Uterine smooth muscle cell (primary cell): ENCODE measurements around the gene NPR1. TPM values are rescaled to one million over a fixed set of nuclear protein-coding genes. Genes with fewer than 3 reads are reported as not detected.

Experiments used
- total RNA-seq: library from RNA; depleted of rRNA; stranded (reverse); fragments of >200 nt; gene quantifications from 2 replicates; pipeline ENCODE4 v1.2.3, GENCODE V29; 2014

The NPR1 gene
- total RNA-seq = 1.1 and 4.1 TPM in 2 replicates

DNA sequence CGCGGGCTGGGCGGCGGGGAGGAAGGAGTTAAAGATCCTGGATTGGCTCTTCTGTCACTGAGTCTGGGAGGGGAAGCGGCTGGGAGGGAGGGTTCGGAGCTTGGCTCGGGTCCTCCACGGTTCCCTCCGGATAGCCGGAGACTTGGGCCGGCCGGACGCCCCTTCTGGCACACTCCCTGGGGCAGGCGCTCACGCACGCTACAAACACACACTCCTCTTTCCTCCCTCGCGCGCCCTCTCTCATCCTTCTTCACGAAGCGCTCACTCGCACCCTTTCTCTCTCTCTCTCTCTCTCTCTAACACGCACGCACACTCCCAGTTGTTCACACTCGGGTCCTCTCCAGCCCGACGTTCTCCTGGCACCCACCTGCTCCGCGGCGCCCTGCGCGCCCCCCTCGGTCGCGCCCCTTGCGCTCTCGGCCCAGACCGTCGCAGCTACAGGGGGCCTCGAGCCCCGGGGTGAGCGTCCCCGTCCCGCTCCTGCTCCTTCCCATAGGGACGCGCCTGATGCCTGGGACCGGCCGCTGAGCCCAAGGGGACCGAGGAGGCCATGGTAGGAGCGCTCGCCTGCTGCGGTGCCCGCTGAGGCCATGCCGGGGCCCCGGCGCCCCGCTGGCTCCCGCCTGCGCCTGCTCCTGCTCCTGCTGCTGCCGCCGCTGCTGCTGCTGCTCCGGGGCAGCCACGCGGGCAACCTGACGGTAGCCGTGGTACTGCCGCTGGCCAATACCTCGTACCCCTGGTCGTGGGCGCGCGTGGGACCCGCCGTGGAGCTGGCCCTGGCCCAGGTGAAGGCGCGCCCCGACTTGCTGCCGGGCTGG is at the start of gene NPR1:
NPR1 (plus strand) TSS at position 170 of the 818 bp plus-strand sequence; CDS start at position 591, 421 bp downstream.

GRCh38 chr1:153633754-153634665 is 44.5 kb upstream of the NPR1 start, which contains the start of gene CHTOP:
CHTOP (plus strand) TSS chr1:153634066; CDS start chr1:153636589, 2,523 bp downstream.

DNA sequence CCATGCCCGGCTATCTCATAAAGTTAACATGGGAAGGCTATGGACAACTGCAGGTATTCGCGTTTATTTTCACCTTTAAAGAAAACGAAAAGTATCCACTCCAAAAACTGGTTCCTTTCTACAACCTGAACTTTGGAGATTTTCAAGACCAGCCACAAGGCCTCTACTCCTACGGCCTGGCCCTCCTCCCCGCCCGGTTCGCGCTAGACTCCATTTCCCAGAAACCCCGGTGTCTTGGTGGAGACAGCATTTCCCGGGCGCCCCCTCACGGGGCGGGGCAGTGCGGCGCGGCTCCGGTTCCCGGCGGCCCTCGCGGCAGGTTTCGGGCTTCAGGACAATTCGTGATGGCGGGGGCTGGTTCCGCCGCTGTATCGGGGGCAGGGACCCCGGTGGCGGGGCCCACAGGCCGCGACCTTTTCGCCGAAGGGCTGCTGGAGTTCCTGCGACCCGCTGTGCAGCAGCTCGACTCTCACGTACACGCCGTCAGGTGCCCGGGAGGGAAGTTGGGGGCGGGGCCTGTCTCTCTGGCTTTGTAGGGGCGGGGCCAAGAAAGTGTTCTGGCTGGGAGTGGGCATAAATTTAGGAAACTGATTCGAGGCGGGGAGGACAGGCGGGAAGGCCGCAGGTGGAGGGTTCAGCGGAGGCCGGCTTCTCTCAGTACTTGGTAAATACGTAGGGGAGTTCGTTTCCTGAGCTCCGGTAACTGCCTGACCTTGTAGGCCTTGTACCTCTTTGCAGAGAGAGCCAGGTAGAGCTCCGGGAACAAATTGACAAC is 19.9 kb upstream of the NPR1 start, which contains the start of gene SNAPIN:
SNAPIN (plus strand) TSS at position 304 of the 775 bp plus-strand sequence; CDS start at position 345, 41 bp downstream.

GRCh38 chr1:153670859-153671627 is 7.4 kb upstream of the NPR1 start, which contains the start of gene ILF2:
ILF2 (minus strand) TSS chr1:153670993; CDS start chr1:153670922, 71 bp downstream.

DNA sequence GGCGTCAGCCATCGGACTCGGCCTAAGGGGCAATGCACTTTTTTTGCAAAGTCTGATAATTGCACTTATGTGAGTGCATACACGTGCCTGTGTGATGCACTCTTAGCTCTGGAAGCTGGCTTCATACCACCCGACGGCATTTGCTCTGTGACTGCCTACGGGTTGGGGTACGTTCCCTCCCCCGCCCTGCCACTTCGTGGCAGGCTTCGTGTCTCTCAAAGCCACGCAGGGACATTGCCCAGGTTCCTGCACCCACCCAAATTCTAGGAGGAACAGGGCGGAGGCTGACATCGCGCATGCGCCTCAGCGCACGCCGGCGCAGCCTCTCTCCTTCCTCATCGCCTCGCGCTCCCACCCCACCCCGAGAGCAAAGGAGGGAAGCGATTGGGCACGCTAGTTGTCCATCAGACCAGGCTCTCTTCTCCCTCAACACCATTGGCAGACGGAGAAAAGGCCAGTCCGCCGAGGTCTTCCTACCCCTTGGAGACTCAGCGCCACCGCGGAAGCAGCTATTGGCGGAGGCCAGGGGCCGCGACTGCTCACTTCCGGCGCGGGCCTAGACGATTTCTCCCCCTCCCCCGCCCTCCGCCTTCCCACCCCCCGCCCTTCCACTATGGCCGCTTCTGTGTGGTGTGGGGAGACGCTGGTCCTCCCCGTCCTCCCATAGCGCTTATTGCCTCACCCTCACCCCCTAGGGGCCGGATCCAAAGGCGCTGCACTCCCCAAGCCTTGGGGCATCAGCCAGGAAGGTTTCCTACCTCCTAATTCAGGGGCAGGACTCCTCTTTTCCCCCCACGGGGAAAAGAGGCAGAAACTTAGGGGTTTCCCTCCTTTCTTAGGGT is 49.2 kb downstream of the NPR1 start, which contains the start of gene INTS3:
INTS3 (plus strand) TSS at position 588 of the 842 bp plus-strand sequence. CDS start 585 bp downstream, outside the sequence.

Other genes starting within 250 kb of the NPR1 start
- not detected in 2 replicates for gene S100A7, start 218.0 kb upstream of the NPR1 start, total RNA-seq
- 1,072 and 1,519 TPM in 2 replicates for gene S100A6, start 142.7 kb upstream of the NPR1 start, total RNA-seq
- 0.66 TPM in 1 of 2 replicates, not detected in the other for gene S100A5, start 137.8 kb upstream of the NPR1 start, total RNA-seq
- 31.4 and 82.6 TPM in 2 replicates for gene S100A4, start 132.9 kb upstream of the NPR1 start, total RNA-seq
- gene S100A3, start 129.4 kb upstream of the NPR1 start, total RNA-seq = 2.2 and 3.3 TPM in 2 replicates
- 1.00 and 2.4 TPM in 2 replicates for gene S100A2, start 112.8 kb upstream of the NPR1 start, total RNA-seq
- gene S100A16, start 65.6 kb upstream of the NPR1 start, total RNA-seq = 242 and 566 TPM in 2 replicates
- gene S100A14, start 62.4 kb upstream of the NPR1 start, total RNA-seq = 0.22 TPM in 1 of 2 replicates, not detected in the other
- 152 and 193 TPM in 2 replicates for gene S100A13, start 51.2 kb upstream of the NPR1 start, total RNA-seq
- gene S100A1, start 50.3 kb upstream of the NPR1 start, total RNA-seq = not detected in 2 replicates
- gene CHTOP, start 44.6 kb upstream of the NPR1 start, total RNA-seq = 33.6 and 34.3 TPM in 2 replicates
- gene SNAPIN, start 20.0 kb upstream of the NPR1 start, total RNA-seq = 58.0 and 58.9 TPM in 2 replicates
- 201 and 320 TPM in 2 replicates for gene ILF2, start 7.7 kb upstream of the NPR1 start, total RNA-seq
- 35.7 and 43.2 TPM in 2 replicates for gene INTS3, start 49.4 kb downstream of the NPR1 start, total RNA-seq
- gene SLC27A3, start 96.7 kb downstream of the NPR1 start, total RNA-seq = 6.6 and 13.0 TPM in 2 replicates
- 2.9 and 3.6 TPM in 2 replicates for gene GATAD2B, start 244.3 kb downstream of the NPR1 start, total RNA-seq